Measurements from ENCODE around the gene SORT1.
"Not testable (repeated sequence)": the region's sequence is repeated elsewhere in the genome, so short reads cannot be mapped to it uniquely, and the experiment has no call there.

The SORT1 gene
- total RNA-seq, result 2.9 to 13.0 reads per million in 2 donors

DNA sequence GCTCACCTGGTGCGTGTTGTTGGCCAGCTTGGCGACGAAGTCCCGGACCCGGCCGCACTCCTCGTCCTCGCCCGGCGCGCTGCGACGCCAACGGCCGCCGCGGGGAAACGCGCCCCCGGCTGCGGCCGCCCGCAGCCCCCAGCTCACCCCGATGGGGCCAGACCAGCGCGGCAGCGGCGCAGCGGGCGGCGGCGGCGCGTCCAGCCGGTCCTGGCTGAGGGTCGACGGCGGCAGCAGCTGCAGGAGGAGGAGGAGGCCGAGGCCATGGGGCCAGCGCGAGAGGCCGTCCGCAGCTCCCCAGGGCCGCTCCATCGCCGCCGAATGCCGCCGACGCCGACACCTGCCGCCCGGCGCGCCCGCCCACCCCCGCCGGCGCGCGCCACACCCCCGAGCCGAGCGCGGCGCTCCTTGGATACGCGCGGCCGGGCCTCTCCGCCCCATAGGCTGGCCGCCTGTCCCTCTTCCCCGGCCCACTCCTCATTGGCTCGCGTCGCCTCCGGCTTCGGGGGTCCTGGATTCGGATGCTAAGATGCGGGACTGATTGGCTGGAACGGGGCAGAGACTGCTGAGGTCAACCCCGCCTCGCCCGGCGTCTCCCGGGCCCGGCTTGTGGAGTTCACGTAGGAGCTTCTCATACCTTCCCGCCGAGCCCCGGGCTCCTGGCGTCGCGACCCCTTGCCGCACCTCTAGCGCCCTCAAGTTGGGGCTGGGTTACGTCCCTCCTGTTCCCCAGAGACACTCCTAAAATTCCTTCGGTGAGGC lies at the start of gene SORT1:
Gene SORT1 (minus strand): TSS at position 338 of the 762 bp plus-strand sequence. CDS start 26 bp downstream, at position 312.
- peak; percentile 55 for DNase-seq

DNA sequence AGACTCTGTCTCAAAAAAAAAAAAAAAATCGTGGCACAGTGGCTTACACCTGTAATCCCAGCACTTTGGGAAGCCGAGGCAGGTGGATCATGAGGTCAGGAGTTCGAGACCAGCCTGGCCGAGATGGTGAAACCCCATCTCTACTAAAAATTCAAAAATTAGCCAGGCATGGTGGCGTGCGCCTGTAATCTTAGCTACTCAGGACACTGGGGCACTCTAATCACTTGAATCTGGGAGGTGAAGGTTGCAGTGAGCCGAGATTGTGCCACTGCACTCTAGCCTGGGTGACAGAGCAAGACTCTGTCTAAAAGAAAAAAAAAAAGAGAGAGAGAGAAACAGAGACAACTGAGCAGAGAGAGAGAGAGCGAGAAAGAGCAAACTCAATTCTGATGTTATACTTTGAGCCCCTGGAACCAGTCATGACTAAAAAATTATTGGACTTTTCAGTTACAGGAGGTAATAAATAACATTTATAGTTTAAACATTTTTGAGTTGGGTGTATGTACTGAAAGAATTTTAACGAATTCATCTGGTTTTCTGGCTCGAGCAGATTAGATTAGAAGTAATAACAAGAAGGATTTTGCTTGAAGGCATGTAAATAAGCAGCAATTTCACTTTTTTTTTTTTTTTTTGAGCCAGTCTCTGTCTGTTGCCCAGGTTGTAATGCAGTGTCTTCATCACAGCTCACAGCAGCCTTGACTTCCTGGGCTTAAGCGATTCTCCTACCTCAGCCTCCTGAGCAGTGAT lies 48.4 kb upstream of the SORT1 start:
- DNase-seq, result not testable (repeated sequence)

DNA sequence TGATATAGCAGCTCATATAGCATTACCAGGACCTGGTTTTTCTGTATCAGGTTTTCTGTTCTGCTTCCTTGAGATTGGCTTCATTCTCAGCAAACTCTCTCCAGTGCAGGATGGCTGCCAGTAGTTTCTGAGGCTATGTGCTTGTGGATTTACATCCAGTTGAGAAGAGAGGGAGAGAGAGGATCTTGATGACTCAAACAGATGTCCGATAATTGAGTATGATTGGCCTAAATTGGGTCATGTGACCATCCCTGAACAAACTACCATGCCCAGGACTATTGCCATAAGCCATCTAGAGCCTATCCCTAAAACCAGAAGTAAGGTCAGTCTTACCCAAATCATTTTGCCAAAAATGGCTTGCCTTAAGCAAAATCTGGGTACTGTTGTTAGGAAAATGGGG lies 46.6 kb upstream of the SORT1 start:
- DNase-seq, result no peak

DNA sequence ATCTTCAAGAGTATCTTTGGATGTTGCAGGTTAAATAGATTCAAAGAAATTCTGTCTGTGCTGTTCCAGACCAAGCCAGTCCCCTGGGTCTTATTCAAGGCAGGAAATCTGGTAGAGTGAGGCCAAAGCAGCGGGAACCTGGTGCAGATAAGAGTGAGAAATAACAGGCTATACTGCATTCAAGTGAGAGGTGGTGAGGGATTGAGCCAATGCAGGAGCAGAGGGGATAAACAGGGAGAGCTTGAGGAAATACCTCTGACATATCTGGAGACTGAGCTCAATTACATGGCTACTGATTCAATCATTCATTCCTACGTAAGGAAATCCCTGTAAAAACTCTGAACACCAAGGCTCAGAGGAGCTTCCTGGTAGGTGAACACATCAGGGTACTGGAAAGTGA lies 45.8 kb upstream of the SORT1 start:
- no peak for DNase-seq

DNA sequence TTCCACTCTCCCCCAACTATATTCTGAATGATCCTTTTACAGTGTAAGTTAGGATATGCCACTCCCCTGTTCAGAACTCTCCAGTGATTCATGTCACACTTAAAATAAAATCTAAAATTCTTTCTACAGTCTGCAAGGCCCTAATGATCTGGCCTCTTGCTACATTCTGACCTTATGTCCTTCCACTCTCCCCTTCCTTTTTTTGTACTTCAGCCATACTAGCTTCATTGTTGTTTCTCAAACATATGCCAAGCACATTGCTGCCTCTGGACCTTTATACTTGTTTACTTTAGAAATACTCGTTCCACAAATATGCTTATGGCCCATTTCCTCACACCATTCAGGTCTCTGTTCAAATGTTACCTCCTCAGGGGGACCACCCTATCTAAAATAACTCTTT lies 43.4 kb upstream of the SORT1 start:
- no peak for DNase-seq

DNA sequence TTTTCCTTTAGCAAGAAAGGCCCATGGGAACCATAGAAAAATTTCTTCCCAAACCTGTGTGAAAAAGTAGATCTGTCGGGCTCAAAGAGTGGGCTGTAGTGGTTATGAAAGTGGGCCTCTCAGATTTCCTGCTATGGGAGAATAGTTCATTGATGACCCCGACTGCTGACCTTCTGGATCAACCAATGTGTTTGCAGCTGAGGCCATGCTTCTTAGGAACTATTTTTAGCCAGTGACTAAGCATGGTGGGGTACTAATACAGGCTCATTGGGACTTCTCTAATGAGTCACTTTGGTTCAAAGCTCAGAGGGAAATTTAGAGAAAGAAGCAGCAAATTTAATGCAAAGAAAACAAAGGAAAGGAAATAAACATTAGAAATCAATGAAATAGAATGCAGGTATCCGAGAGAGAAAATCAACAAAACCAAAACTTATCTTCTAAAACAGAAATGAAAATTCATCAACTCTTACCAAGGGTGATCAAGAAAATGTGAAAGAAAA lies 41.1 kb upstream of the SORT1 start:
- DNase-seq, result no peak

DNA sequence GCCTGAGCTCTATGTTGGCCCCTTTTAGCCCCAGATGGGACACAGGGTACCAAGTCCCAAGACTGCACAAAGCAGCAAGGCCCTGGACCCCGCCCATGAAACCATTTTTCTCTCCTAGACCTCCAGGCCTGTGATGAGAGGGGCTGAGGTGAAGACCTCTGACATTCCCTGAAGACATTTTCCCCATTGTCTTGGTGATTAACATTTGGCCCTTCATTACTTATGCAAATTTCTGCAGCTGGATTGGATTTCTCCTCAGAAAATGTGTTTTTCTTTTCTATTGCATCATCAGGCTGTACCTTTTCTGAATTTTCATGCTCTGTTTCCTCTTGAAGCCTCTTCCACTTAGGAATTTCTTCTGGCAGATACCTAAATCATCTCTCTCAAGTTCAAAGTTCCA lies 36.8 kb upstream of the SORT1 start:
- DNase-seq, result no peak

DNA sequence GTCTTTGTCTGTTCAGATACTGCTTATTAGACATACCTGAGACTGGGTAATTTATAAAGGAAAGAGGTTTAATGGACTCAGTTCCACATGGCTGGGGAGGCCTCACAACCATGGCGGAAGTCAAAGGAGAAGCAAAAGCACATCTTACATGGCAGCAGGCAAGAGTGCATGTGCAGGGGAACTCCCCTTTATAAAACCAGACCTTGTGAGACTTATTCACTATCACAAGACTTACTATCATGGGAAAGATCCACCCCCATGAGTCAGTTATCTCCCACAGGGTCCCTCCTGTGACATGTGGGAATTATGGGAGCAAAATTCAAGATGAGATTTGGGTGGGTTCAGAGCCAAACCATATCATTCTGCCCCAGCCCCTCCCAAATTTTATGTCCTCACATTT lies 35.6 kb upstream of the SORT1 start:
- no peak for DNase-seq

DNA sequence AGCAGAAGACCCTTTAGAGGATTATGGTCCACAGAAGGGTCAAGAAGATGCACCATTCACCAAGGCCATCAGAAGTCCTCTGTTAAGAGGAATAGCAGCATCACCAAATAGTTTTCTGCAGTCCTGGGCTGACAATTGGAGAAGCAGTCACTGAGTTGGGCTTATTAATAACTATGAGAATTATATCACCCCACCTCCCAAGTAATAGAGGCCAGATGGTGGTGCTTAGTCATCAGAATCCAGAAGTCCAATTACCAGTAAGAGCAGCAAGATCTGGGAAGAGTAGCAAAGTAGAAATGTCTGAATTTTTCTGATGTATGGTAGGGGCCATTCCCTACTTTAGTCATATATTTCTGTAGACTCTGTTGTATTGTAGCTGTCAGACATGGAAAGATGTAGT lies 34.6 kb upstream of the SORT1 start:
- no peak for DNase-seq

DNA sequence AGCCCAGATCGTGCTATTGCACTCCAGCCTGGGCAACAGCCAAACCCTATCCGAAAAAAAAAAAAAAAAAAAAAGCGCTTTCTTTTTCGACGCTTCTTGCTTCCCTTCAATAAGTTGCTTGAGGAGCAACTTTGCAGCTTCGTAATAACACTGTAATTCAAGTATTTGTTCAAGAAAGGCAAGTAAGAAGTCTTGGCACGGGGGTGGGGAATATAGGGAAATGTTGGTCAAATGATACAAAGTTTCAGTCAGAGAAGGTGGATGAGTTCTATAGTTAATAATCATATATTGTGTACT lies 29.4 kb upstream of the SORT1 start:
- DNase-seq, result no peak

DNA sequence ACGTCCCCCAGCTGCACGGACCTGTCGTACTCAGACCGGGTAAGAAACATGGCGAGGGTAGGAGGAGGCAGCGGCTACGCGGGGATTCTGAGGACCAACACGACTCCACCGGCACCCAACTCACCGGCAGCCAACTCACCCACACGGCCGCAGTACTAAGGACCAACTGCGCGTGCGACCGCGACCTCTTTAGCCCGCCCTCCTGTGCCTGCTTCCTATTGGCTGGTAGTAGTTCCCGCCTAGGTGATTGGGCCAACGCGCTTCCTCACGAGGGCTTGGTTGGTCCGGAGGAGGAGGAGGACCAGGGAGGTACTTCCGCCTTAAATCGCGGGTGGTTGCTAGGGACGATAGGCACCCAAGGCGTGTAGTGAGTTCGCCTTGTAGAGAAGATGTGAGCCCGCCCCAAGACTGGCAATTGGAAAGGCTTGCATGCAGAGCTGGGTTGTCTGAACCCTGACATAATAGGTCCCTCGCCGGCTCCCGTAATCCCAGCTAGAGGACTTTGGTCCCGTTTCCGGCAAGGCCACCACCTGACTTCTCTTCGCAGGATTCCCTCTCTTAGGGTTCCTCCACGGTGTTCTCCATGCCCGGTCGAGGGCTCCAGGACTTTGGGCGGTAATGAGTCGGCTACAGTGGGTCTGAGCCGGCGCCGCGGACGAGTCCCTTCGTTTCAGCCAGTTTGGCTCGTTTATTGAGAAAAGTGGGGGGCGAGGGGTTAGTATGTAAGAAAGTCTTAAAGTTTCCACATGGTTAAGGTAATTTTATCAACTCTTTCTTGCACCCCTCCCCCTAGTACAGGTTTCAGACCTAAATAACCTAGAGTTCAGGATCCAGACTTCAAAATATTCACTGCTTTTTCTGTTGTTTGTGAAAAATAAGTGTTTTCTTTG lies 28.8 kb upstream of the SORT1 start, which contains the start of gene PSMA5:
Gene PSMA5 (minus strand): TSS at position 168 of the 890 bp plus-strand sequence. CDS start 118 bp downstream, at position 50.
- peak; percentile 76 for DNase-seq

DNA sequence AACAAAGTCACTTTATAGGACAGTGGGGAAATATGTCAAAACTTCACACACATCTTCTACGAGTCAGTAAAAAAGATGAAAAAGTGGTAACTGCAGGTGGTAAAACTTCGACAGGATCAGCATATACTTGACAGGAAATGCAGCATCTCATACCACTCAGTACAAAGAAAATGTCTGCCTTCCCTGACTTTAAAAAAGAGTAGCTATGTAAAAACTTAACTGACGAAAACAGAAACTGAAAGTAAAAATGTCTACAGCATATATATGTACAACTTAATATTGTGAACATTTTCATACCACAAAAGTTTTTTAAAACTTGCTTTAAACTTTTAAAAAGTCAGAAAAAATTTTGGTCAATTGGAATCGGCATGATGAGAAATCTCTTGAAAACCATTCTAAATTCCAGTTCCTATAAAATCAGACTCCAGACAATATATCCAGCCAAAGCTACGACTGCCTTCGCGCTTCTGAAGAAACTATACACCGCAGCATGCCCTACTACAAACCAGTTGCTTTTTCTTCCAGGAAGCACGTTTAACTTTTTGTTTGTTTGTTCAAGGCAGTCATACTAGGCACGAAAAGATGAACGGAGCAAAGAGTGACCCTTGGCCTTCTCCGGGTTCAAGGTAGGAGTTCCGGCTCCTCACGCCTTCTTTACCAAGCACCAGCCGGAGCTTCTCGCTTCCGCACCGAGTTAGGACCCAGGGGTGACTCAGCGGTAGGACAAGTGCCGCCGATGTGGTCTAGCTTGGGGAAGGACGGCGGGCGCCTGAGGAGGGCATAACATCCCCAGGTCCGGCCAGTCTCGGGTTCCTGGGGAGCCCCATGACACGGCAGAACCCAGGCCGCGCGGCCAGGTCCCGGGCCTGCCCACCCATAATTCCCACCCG lies 27.9 kb upstream of the SORT1 start:
- DNase-seq, result no peak

DNA sequence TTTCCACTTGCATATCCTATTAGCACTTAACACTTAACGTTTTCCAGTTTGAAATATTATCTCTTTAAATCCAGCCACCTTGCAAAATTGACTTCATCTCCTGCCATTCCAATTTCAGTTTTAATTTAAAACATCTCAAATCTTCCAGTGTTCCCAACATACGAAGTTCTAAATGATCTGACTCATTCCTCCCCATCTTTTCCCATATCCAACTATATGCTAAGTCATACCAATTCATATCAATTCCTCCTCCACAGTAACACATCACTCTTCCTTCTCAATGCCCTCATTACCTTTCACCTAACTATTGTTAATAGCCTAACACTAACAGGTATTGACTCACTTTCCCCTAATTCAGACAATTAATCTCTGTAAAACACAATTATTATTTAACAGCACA lies 25.8 kb upstream of the SORT1 start:
- DNase-seq, result no peak

DNA sequence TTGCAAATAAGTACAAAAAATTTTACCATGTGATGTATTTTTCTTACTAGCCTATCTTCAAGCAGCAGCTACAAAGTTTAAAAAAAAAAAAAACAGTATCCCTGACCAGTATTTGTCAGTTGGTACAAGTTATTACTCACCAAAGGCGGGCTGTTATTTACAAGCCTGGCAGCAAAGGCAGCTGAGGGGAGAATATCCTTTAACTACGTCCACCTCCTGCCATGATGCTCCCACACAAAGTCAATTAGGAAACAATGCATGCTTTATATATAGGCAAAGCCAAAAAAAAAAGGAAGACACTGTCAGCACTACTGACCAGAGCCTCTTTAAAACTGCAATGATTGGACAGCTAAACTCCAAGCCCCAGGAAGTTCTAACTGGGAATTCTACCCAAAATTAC lies 14.8 kb upstream of the SORT1 start:
- no peak for DNase-seq

DNA sequence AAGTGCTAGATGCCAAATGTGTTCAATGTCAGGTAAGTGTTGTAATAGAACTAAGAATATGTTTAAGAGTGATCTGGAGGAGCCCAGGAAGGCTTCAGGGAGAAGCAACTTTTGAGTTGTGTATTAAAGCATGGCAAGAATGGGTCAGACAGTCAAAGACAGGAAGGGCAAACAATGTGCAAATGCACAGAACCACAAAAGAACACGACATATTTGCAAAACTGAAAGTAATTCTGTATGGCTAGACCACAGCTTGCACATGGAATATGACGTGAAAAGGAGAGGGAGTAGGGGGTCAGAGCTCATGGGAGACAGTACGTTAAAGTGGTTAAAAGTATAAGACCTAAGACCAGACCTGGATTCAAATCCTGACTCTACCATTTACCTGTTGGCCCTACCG lies 7.1 kb upstream of the SORT1 start:
- DNase-seq, result no peak

DNA sequence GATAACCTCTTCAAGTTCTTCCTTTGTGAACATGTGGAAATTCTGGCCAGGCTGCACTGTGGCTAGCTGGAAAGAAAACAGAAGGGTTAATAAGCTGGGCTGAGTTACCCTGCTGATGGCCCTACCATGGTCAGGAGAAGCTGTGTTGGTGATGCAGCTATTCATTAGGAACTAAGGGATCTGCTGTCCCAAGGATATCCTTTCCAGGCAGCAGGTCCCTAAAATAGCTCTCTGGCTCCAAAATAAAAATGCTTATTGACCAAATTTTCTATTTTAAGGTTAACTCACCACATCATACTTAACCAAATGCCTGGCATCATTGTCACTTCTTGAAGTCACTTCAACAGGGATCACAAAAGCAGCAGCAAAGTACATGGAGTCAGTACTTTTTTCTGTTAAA lies 4.3 kb upstream of the SORT1 start:
- DNase-seq, result no peak

DNA sequence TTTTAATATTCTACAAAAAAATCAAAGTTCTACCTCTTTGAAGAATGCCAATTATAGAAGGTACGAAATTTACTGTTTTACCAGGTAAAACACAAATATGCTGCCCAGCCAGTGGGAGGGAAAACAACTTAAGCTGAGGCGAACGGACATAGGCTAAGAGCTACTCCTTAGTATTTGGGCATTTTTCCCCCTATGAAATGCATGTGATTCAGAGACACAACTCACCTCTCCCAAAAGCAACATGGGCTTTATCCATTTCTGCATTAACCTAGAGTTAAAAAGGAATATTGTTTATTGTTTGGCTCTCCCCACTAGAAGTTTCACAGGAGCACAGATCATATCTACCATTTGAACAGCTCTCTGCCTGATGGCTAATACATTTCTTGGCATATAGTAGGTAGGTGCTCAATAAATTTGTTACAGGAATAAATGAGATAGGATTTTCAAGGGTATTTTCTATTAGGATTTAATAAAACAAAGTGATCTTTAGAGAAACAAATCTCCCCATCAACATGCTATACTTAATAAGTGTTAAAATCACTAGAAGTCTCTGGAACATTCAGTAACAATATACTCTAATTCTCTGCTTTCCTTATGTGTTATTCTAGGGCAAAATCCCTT lies 2.4 kb upstream of the SORT1 start:
- DNase-seq, result no peak

DNA sequence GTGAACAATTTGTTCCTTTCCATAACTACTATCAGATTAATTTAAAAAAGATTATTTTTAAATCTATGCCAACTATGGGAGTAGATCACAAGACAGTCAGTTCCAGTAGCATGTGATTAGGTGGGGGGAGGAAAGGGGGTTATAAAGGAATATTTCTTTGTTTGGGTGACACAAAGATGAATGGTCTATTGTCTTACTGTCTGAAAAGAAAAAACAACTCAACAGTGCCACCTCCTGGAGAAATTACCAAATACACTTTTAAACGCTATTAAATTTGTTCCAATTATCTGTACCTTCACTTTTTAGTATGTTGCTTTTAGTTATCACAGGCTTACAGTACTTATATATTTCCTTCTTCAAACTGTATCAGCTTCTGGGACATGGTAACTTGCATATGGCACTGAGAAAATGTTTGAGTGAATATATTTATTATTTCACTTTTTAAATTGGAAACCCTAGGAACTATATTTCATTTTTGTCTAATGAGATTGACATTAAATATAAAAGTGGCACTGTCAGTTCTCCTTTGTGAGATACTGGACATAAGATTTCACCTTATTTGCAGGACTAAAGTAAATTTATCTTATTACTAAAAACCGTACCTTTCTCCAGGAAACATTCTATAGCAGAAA lies 1.7 kb upstream of the SORT1 start:
- DNase-seq, result no peak

DNA sequence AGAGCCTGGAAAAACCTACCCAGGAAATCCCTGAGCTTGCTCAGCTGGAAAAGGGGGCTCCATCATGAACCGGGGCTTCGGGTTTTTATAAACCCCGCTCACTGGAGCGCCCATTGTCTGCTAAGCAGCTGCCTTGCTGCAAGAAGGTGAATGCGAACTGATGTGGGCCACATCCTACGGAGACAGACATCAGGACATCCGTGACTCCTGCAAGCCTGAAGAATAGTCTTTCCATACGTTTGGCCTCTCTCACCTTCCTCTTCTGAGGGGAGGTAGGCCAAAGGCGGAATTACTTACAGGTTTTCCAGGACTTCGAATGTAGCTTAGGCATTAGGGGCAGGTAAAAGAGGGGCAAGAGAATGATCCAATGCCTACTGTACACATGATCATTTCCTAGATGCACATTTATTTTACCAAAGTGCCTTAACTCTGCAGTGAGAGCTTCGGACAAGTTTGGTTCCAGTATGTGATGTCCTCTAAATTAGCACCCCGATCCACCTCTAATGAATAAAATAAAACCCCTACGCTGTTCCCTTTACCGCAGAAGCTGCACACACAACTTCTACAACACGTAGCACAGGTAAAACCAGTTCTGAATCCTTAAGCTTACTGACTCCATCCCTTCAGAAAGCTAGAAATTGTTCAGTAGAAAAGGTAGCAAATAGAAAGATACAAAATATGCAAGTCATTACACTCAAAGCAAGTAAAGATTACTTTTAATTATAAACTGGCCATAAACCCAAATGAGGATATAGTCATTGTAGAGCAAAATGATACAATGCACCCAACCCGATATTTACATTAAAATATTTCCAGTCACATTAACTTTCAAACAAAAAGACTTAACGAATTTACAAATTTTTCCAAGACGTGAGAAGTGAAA lies 866 bp upstream of the SORT1 start:
- no peak for DNase-seq

Data from activated gamma-delta T cell (primary cell).